Measurements from ENCODE around the gene SRXN1.

SRXN1 gene

GRCh38 chr20:676315-676937, 23.4 kb upstream of the SRXN1 start:
- DNase-seq (ENCODE audit: low read depth), result no peak
- no peak overlapping the region for H3K4me3 ChIP-seq (ENCODE audit: low read depth, low read length)
- no peak for TF ChIP-seq CTCF (IDR thresholded peaks at IDR 0.05; ENCODE audit: insufficient read depth, low read depth, low read length, missing control alignments)

GRCh38 chr20:675453-676314, 22.7 kb upstream of the SRXN1 start, which contains the start of gene SCRT2:
TSS of gene SCRT2 (minus strand) at chr20:675802. CDS start at chr20:675601, 201 bp downstream.
- no peak within 1 kb of the TSS for H3K4me3 ChIP-seq (ENCODE audit: low read depth, low read length)
- TF ChIP-seq CTCF (IDR thresholded peaks at IDR 0.05; ENCODE audit: insufficient read depth, low read depth, low read length, missing control alignments), result no peak
- peak; percentile 27 for DNase-seq (ENCODE audit: low read depth)

GRCh38 chr20:675033-675452, 22.0 kb upstream of the SRXN1 start:
- TF ChIP-seq CTCF (IDR thresholded peaks at IDR 0.05; ENCODE audit: insufficient read depth, low read depth, low read length, missing control alignments), result no peak
- no peak for DNase-seq (ENCODE audit: low read depth)
- H3K4me3 ChIP-seq (ENCODE audit: low read depth, low read length), result no peak overlapping the region

- DNase-seq (ENCODE audit: low read depth), result no peak
- H3K4me3 ChIP-seq (ENCODE audit: low read depth, low read length), result no peak overlapping the region
- TF ChIP-seq CTCF (IDR thresholded peaks at IDR 0.05; ENCODE audit: insufficient read depth, low read depth, low read length, missing control alignments), result no peak
These were observed 20.6 kb upstream of the SRXN1 start for GRCh38 chr20:673603-674001.

GRCh38 chr20:672963-673602, 20.1 kb upstream of the SRXN1 start:
- peak; percentile 17 for TF ChIP-seq CTCF (IDR thresholded peaks at IDR 0.05; ENCODE audit: insufficient read depth, low read depth, low read length, missing control alignments)
- no peak overlapping the region for H3K4me3 ChIP-seq (ENCODE audit: low read depth, low read length)
- DNase-seq (ENCODE audit: low read depth), result no peak

GRCh38 chr20:671252-672030, 18.4 kb upstream of the SRXN1 start:
- TF ChIP-seq CTCF (IDR thresholded peaks at IDR 0.05; ENCODE audit: insufficient read depth, low read depth, low read length, missing control alignments), result no peak
- H3K4me3 ChIP-seq (ENCODE audit: low read depth, low read length), result no peak overlapping the region
- no peak for DNase-seq (ENCODE audit: low read depth)

Data from GM12865 (cell line).